H1 (cell line): Measurements from ENCODE around the gene FAM200B. TPM values are rescaled to one million over a fixed set of nuclear protein-coding genes. Genes with fewer than 3 reads are reported as not detected.

Source experiments
- CTCF ChIA-PET: fragments of 300-600 bp; sonication (Branson Sonifier 250); formaldehyde crosslinking; loops from one replicate; lab custom pipeline; 2021; ENCODE audit not compliant: partially characterized antibody; lab: Charles Lee
- POLR2A ChIA-PET: fragments of 300-600 bp; sonication (Branson Sonifier 250); formaldehyde crosslinking; loops from one replicate; lab custom pipeline; 2021; ENCODE audit warnings: inconsistent platforms; ENCODE audit not compliant: partially characterized antibody; lab: Charles Lee
- DNase-seq, 2 experiments: peaks; one replicate each; pipeline versions ENCODE4 v3.0.0 to v3.0.0-alpha.2; 2010 to 2022; ENCODE audit warnings: low spot score in 2 of 2, low read depth in 1 of 2, mixed read lengths in 1 of 2
- FAIRE-seq: peaks from 2 replicates; lab custom pipeline; 2011; peaks lifted over from hg19 to GRCh38; lab: Jason Lieb, UNC
- H2AFZ ChIP-seq: 2 replicates; pipeline ENCODE4 v1.8.1; 2012; ENCODE audit warnings: low read length, inconsistent platforms
- H2AK5ac ChIP-seq: 2 replicates; pipeline ENCODE4 v1.6.1; 2013; ENCODE audit warnings: low read depth, low read length
- H2BK120ac ChIP-seq: replicated peaks from 2 replicates; pipeline ENCODE3; 2013; ENCODE audit warnings: low read depth, low read length, inconsistent platforms
- H2BK12ac ChIP-seq: 2 replicates; pipeline ENCODE4 v1.6.1; 2013; ENCODE audit warnings: low read depth, low read length
- H2BK15ac ChIP-seq: 2 replicates; pipeline ENCODE4 v1.6.1; 2013; ENCODE audit warnings: low read length
- H2BK20ac ChIP-seq: 2 replicates; pipeline ENCODE4 v1.6.1; 2013; ENCODE audit warnings: low read length
- H2BK5ac ChIP-seq: 2 replicates; pipeline ENCODE4 v1.6.1; 2013; ENCODE audit warnings: low read depth, low read length
- H3K14ac ChIP-seq: 2 replicates; pipeline ENCODE4 v1.6.1; 2013; ENCODE audit warnings: inconsistent platforms; ENCODE audit not compliant: insufficient read length
- H3K18ac ChIP-seq: 2 replicates; pipeline ENCODE4 v1.6.1; 2013; ENCODE audit warnings: low read length; ENCODE audit errors: extremely low read depth
- H3K23ac ChIP-seq: 2 replicates; pipeline ENCODE4 v1.6.1; 2013; ENCODE audit warnings: inconsistent platforms; ENCODE audit not compliant: insufficient read length
- H3K23me2 ChIP-seq: 2 replicates; pipeline ENCODE4 v1.6.1; 2013; ENCODE audit warnings: low read depth, low read length
- H3K27ac ChIP-seq: 2 replicates; pipeline ENCODE4 v1.6.1; 2011; ENCODE audit warnings: low read depth, low read length, inconsistent platforms
- H3K27me3 ChIP-seq, 4 experiments: replicated peaks in 1 of 4; 1 replicate in 1 of 4; 2 replicates in 3 of 4; pipeline versions ENCODE4 v1.6.1 to v1.8.1; 2011 to 2013; ENCODE audit warnings: low read length in 3 of 4, mild to moderate bottlenecking in 3 of 4, inconsistent platforms in 2 of 4, mixed read lengths in 2 of 4, moderate library complexity in 1 of 4; ENCODE audit not compliant: control insufficient read depth in 3 of 4, insufficient read depth in 3 of 4; ENCODE audit errors: extremely low read depth in 1 of 4
- H3K36me3 ChIP-seq, 4 experiments: 2 replicates each; pipeline versions ENCODE4 v1.6.1 to v1.8.1; 2011 to 2013; ENCODE audit warnings: mild to moderate bottlenecking in 4 of 4, low read length in 3 of 4, moderate library complexity in 2 of 4, control low read depth in 1 of 4, inconsistent platforms in 1 of 4; ENCODE audit not compliant: insufficient read depth in 4 of 4, control insufficient read depth in 2 of 4
- H3K4ac ChIP-seq: replicated peaks from 2 replicates; pipeline ENCODE3; 2013; ENCODE audit warnings: low read length, low read depth, mixed read lengths, inconsistent platforms; ENCODE audit not compliant: insufficient read length
- H3K4me1 ChIP-seq, 4 experiments: replicated peaks in 1 of 4; 1 replicate in 1 of 4; 2 replicates in 3 of 4; pipeline versions ENCODE4 v1.6.1 to v1.8.1; 2011 to 2013; ENCODE audit warnings: low read length in 3 of 4, inconsistent platforms in 2 of 4, mixed read lengths in 1 of 4; ENCODE audit not compliant: insufficient read depth in 4 of 4, control insufficient read depth in 3 of 4
- H3K4me2 ChIP-seq, 2 experiments: 2 replicates each; pipeline versions ENCODE4 v1.6.1 to v1.8.1; 2011 to 2013; ENCODE audit warnings: low read depth in 2 of 2, low read length in 2 of 2, control low read depth in 1 of 2, inconsistent platforms in 1 of 2, mild to moderate bottlenecking in 1 of 2; ENCODE audit not compliant: insufficient read depth in 1 of 2
- H3K4me3 ChIP-seq, 4 experiments: fragments of 200-600, 300-600 bp in 1 of 4; sonication (generic), shearing (Covaris generic), sonication (Bioruptor Twin) in 1 of 4; 2 replicates each; pipeline versions ENCODE4 v1.5.1 to v1.8.1; 2011 to 2016; ENCODE audit warnings: low read length in 4 of 4, low read depth in 3 of 4, control low read depth in 2 of 4, inconsistent platforms in 2 of 4, mild to moderate bottlenecking in 2 of 4, mixed read lengths in 1 of 4, moderate library complexity in 1 of 4; ENCODE audit not compliant: insufficient read depth in 2 of 4; ENCODE audit errors: extremely low read depth in 1 of 4
- H3K56ac ChIP-seq: replicated peaks from 2 replicates; pipeline ENCODE3; 2013; ENCODE audit warnings: low read depth, mild to moderate bottlenecking, mixed read lengths, low read length, inconsistent platforms; ENCODE audit not compliant: insufficient read length
- H3K79me1 ChIP-seq: 2 replicates; pipeline ENCODE4 v1.6.1; 2013; ENCODE audit warnings: low read depth, low read length, control low read depth
- H3K79me2 ChIP-seq, 2 experiments: 2 replicates each; pipeline versions ENCODE4 v1.6.1 to v1.8.1; 2012 to 2013; ENCODE audit warnings: low read length in 2 of 2, mild to moderate bottlenecking in 2 of 2, inconsistent platforms in 1 of 2; ENCODE audit not compliant: insufficient read depth in 2 of 2, control insufficient read depth in 1 of 2
- H3K9ac ChIP-seq, 4 experiments: replicated peaks in 1 of 4; 1 replicate in 1 of 4; 2 replicates in 3 of 4; pipeline versions ENCODE4 v1.6.1 to v1.8.1; 2011 to 2013; ENCODE audit warnings: low read depth in 3 of 4, low read length in 3 of 4, control low read depth in 2 of 4, mild to moderate bottlenecking in 2 of 4, moderate library complexity in 2 of 4, inconsistent platforms in 1 of 4; ENCODE audit errors: extremely low read depth in 1 of 4
- H3K9me3 ChIP-seq, 2 experiments: 2 replicates each; pipeline versions ENCODE4 v1.6.1 to v1.8.1; 2012 to 2013; ENCODE audit warnings: mild to moderate bottlenecking in 2 of 2, moderate library complexity in 2 of 2, control low read depth in 1 of 2, inconsistent platforms in 1 of 2, low read depth in 1 of 2, low read length in 1 of 2, mixed read lengths in 1 of 2; ENCODE audit not compliant: insufficient read depth in 2 of 2
- H4K20me1 ChIP-seq, 2 experiments: replicated peaks in 1 of 2; 2 replicates each; pipeline versions ENCODE3 to v1.8.1; 2011 to 2013; ENCODE audit warnings: inconsistent platforms in 2 of 2, low read length in 2 of 2, mild to moderate bottlenecking in 1 of 2; ENCODE audit not compliant: insufficient read depth in 2 of 2, control insufficient read depth in 1 of 2
- H4K5ac ChIP-seq: 2 replicates; pipeline ENCODE4 v1.6.1; 2013; ENCODE audit warnings: low read length, low read depth, mixed read lengths, inconsistent platforms; ENCODE audit not compliant: insufficient read length
- H4K8ac ChIP-seq: 2 replicates; pipeline ENCODE4 v1.8.0; 2013; ENCODE audit warnings: mild to moderate bottlenecking, moderate library complexity, low read length, inconsistent platforms; ENCODE audit not compliant: insufficient read depth; ENCODE audit errors: extremely low read depth
- H4K91ac ChIP-seq: replicated peaks from 2 replicates; pipeline ENCODE3; 2013; ENCODE audit warnings: low read length, mixed read lengths, inconsistent platforms; ENCODE audit not compliant: insufficient read length
- JUND ChIP-seq: IDR thresholded peaks from 2 replicates; pipeline ENCODE4 v1.6.1; 2011; ENCODE audit warnings: mild to moderate bottlenecking, improper control_type of control experiment, low read length
- KDM4A ChIP-seq: IDR thresholded peaks from one replicate; pipeline ENCODE4 v1.7.1; 2012; ENCODE audit warnings: low read depth, mild to moderate bottlenecking, moderate library complexity, low read length, inconsistent platforms; ENCODE audit not compliant: severe bottlenecking
- KDM5A ChIP-seq: fragments of 200-600 bp; IDR thresholded peaks from 2 replicates; pipeline ENCODE4 v1.7.1; 2012; ENCODE audit warnings: mild to moderate bottlenecking, low read length, inconsistent platforms, mixed read lengths
- MAFK ChIP-seq: IDR thresholded peaks from 2 replicates; pipeline ENCODE4 v1.6.1; 2012; ENCODE audit warnings: low read depth, mild to moderate bottlenecking, improper control_type of control experiment, low read length
- NANOG ChIP-seq: IDR thresholded peaks from 2 replicates; pipeline ENCODE4 v1.6.1; 2011; ENCODE audit warnings: low read length, low read depth, mild to moderate bottlenecking, inconsistent platforms; ENCODE audit not compliant: insufficient read depth, poor library complexity, severe bottlenecking
- RFX5 ChIP-seq: IDR thresholded peaks from 2 replicates; pipeline ENCODE4 v1.6.1; 2011; ENCODE audit warnings: low read depth, low read length, improper control_type of control experiment, borderline replicate concordance
- RXRA ChIP-seq: IDR thresholded peaks from 2 replicates; pipeline ENCODE4 v1.6.1; 2011; ENCODE audit warnings: low read depth, mild to moderate bottlenecking, low read length, moderate library complexity; ENCODE audit not compliant: insufficient read depth
- SIN3A ChIP-seq, 2 experiments: IDR thresholded peaks in 1 of 2; conservative IDR thresholded peaks in 1 of 2; 2 replicates each; pipeline ENCODE4 v1.6.1; 2011 to 2012; ENCODE audit warnings: low read length in 2 of 2, improper control_type of control experiment in 1 of 2, low read depth in 1 of 2, mild to moderate bottlenecking in 1 of 2
- SP4 ChIP-seq: IDR thresholded peaks from 2 replicates; pipeline ENCODE4 v1.6.1; 2012; ENCODE audit warnings: low read length, inconsistent platforms
- YY1 ChIP-seq: IDR thresholded peaks from 2 replicates; pipeline ENCODE4 v1.6.1; 2011; ENCODE audit warnings: low read depth, mild to moderate bottlenecking, low read length
- ZNF274 ChIP-seq: IDR thresholded peaks from 2 replicates; pipeline ENCODE4 v1.7.0; 2012; ENCODE audit warnings: low read length, borderline replicate concordance; ENCODE audit errors: extremely low read depth
- WGBS, 2 experiments: shearing (Covaris generic) in 1 of 2; methylation state at CpG; one replicate each; pipeline versions ENCODE4 v1.1.6 to v1.1.7; 2013 to 2015; ENCODE audit warnings: low lambda C conversion rate in 2 of 2, mixed read lengths in 2 of 2, inconsistent platforms in 1 of 2, low coverage in 1 of 2, missing lambda C conversion rate in 1 of 2; ENCODE audit not compliant: insufficient replicate concordance in 2 of 2, insufficient coverage in 1 of 2, insufficient read length in 1 of 2; ENCODE audit errors: extremely low coverage in 1 of 2, missing lambda C conversion rate in 1 of 2; 5-methylcytosine and 5-hydroxymethylcytosine counted together
- polyA plus RNA-seq, 7 experiments: library from polyadenylated mRNA; depleted of rRNA in 3 of 7; stranded (reverse) in 5 of 7; unstranded in 2 of 7; fragments of >200 nt in 5 of 7; fragments of 200-250 nt in 2 of 7; gene quantifications; 1 replicate in 5 of 7; 2 replicates in 1 of 7; 4 replicates in 1 of 7; pipeline versions ENCODE4 v1.2.1 to v1.2.3, GENCODE V29; 2011 to 2013; ENCODE audit warnings: missing spikeins in 2 of 7, mixed read lengths in 2 of 7
- total RNA-seq: library from RNA; stranded (reverse); fragmentation: NEBNext Ultra II Directional; extraction: Animal tissue kit (Norgen Biotek cat#: 25700); gene quantifications from 2 replicates; pipeline ENCODE4 v1.2.1, GENCODE V29; 2021
- TF ChIP-seq, protein P1 (sequence below), 3 experiments: IDR thresholded peaks; 1 replicate in 2 of 3; 2 replicates in 1 of 3; pipeline versions ENCODE4 v1.5.1 to v1.6.1; 2011; ENCODE audit warnings: low read length in 3 of 3, mild to moderate bottlenecking in 3 of 3, inconsistent platforms in 2 of 3, low read depth in 1 of 3, moderate library complexity in 1 of 3; ENCODE audit not compliant: insufficient read depth in 1 of 3; ENCODE audit errors: control extremely low read depth in 1 of 3

The FAM200B gene
- total and polyA plus RNA-seq, 2 of the 8 experiments (the other 6 are each of a cell fraction or from before 2014, with no cell fraction given) = 10.7 to 23.7 TPM

DNA sequence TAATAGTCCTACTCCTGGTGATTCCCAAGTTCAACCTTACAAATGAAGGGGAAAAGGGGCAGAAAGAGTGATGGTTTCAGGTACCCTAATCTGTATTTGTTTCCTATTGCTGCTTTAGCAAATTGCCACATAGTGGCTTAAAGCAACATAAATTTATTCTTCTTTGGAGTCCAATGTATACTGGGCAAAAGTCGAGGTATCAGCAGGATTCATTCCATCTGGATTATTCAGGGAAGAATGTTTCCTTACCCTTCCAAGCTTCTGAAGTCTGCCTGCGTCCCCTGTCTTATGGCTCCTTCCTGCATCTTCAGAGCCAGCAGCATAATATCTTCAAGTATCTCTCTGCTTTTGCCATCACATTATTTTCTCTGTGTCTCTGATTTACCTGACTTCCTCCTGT lies 11.0 kb downstream of the FAM200B start:
- Histone ChIP-seq H3K4me3 (no peak overlapping the region), H4K8ac (no peak overlapping the region), H3K14ac (no peak overlapping the region), H4K20me1 (no peaks in the 10 kb centered on the region), H2BK120ac (no peak overlapping the region), H3K4ac (no peak overlapping the region), H2AFZ (no peak overlapping the region), H3K4me2 (no peak overlapping the region), H4K91ac (no peak overlapping the region), H3K27me3 (no peaks in the 10 kb centered on the region), H3K18ac (no peak overlapping the region), H3K27ac (no peak overlapping the region), H2BK12ac (no peak overlapping the region), H2BK5ac (no peak overlapping the region), H3K23me2 (no peaks in the 10 kb centered on the region; the same call in 1 of the 2 replicates), H3K4me1 (peaks cover 2 to 13% (median 5%) of the 10 kb centered on the region in 4 experiments; a peak in 4 of 7 replicates), H4K5ac (no peak overlapping the region), H3K79me2 (no peaks in the 10 kb centered on the region), H3K9me3 (no peaks in the 10 kb centered on the region), H3K36me3 (peaks cover 0 to 7% (median 0%) of the 10 kb centered on the region in 4 experiments; a peak in 2 of 8 replicates), H3K56ac (no peak overlapping the region), H3K23ac (no peak overlapping the region), H2BK20ac (no peak overlapping the region), H2AK5ac (no peak overlapping the region), H3K9ac (no peak overlapping the region), H2BK15ac (no peak overlapping the region), H3K79me1 (no peaks in the 10 kb centered on the region)
- ChIA-PET CTCF (no interaction called here), POLR2A (interaction anchor here (4.5 kb wide), 1 partner anchor 11 kb away, joined by 27 read pairs; the partner anchor contains the start of gene FAM200B)
- 88% methylated on average over 2 of the region's 2 CpGs; no CpG with 5 or more reads in 1 of the 2 experiments for WGBS, 2 experiments
- DNase-seq = no peak
- FAIRE-seq = no peak
- TF ChIP-seq KDM4A = no peak
- TF ChIP-seq JUND = no peak
- no peak for TF ChIP-seq NANOG
- TF ChIP-seq YY1 = no peak
- no peak for TF ChIP-seq SIN3A (conservative IDR thresholded peaks at IDR 0.05 in 1 of 2, IDR thresholded peaks at IDR 0.05 in 1 of 2; ENCODE audit: low read depth in 1 of 2, low read length in 2 of 2)
- TF ChIP-seq, protein P1, sequence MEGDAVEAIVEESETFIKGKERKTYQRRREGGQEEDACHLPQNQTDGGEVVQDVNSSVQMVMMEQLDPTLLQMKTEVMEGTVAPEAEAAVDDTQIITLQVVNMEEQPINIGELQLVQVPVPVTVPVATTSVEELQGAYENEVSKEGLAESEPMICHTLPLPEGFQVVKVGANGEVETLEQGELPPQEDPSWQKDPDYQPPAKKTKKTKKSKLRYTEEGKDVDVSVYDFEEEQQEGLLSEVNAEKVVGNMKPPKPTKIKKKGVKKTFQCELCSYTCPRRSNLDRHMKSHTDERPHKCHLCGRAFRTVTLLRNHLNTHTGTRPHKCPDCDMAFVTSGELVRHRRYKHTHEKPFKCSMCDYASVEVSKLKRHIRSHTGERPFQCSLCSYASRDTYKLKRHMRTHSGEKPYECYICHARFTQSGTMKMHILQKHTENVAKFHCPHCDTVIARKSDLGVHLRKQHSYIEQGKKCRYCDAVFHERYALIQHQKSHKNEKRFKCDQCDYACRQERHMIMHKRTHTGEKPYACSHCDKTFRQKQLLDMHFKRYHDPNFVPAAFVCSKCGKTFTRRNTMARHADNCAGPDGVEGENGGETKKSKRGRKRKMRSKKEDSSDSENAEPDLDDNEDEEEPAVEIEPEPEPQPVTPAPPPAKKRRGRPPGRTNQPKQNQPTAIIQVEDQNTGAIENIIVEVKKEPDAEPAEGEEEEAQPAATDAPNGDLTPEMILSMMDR (IDR thresholded peaks at IDR 0.05; ENCODE audit: control extremely low read depth in 1 of 3, insufficient read depth in 1 of 3, low read depth in 1 of 3, low read length in 3 of 3) = no peak
- TF ChIP-seq SP4 = no peak
- TF ChIP-seq MAFK = no peak
- no peak for TF ChIP-seq RXRA
- no peak for TF ChIP-seq KDM5A
- TF ChIP-seq RFX5 = no peak
- TF ChIP-seq ZNF274 = no peak
